RCC 7860 (cell line): ENCODE results near the gene BEAN1.
A peak's percentile ranks its signal among the peaks of the same experiment; 100 is the strongest.

Experiments used
- DNase-seq: peaks from one replicate; pipeline ENCODE4 v3.0.0-alpha.2; 2015; ENCODE audit warnings: low spot score
- FAIRE-seq: peaks from 2 replicates; lab custom pipeline; 2012; peaks lifted over from hg19 to GRCh38; lab: Jason Lieb, UNC

The BEAN1 gene

GRCh38 chr16:66416939-66417700 lies 10.0 kb upstream of the BEAN1 start:
- DNase-seq (peak; percentile 10), FAIRE-seq (no peak)

- DNase-seq: no peak
- no peak for FAIRE-seq
Observed at GRCh38 chr16:66418165-66418962, 8.7 kb upstream of the BEAN1 start.

GRCh38 chr16:66419527-66419926 lies 7.6 kb upstream of the BEAN1 start:
- DNase-seq (no peak), FAIRE-seq (no peak)

- no peak for DNase-seq
- FAIRE-seq: no peak
Observed at GRCh38 chr16:66420396-66420795, 6.7 kb upstream of the BEAN1 start.

- DNase-seq (no peak), FAIRE-seq (no peak)
Observed at GRCh38 chr16:66421891-66422290, 5.2 kb upstream of the BEAN1 start.

GRCh38 chr16:66422366-66422765 lies 4.7 kb upstream of the BEAN1 start:
- no peak for DNase-seq
- FAIRE-seq: no peak

- FAIRE-seq (no peak), DNase-seq (no peak)
Observed at GRCh38 chr16:66423177-66423576, 3.9 kb upstream of the BEAN1 start.

- no peak for FAIRE-seq
- DNase-seq: no peak
Observed at GRCh38 chr16:66425651-66426050, 1.4 kb upstream of the BEAN1 start.

GRCh38 chr16:66426112-66427035 lies 721 bp upstream of the BEAN1 start:
- DNase-seq (no peak), FAIRE-seq (no peak)

- DNase-seq (no peak), FAIRE-seq (no peak)
Observed at GRCh38 chr16:66427871-66428681, 981 bp downstream of the BEAN1 start.

GRCh38 chr16:66428682-66429251 lies 1.7 kb downstream of the BEAN1 start:
- DNase-seq (no peak), FAIRE-seq (no peak)

GRCh38 chr16:66429290-66429962 lies 2.3 kb downstream of the BEAN1 start:
- FAIRE-seq: no peak
- DNase-seq: no peak

- DNase-seq (no peak), FAIRE-seq (no peak)
Observed at GRCh38 chr16:66430214-66430613, 3.1 kb downstream of the BEAN1 start.

GRCh38 chr16:66431760-66432159 lies 4.7 kb downstream of the BEAN1 start:
- FAIRE-seq: no peak
- DNase-seq: no peak

GRCh38 chr16:66432429-66432828 lies 5.3 kb downstream of the BEAN1 start:
- FAIRE-seq (no peak), DNase-seq (no peak)

- DNase-seq (no peak), FAIRE-seq (no peak)
Observed at GRCh38 chr16:66434619-66435430, 7.7 kb downstream of the BEAN1 start.

GRCh38 chr16:66435896-66436295 lies 8.8 kb downstream of the BEAN1 start:
- FAIRE-seq (no peak), DNase-seq (no peak)

GRCh38 chr16:66437391-66437945 lies 10.4 kb downstream of the BEAN1 start:
- DNase-seq (no peak), FAIRE-seq (no peak)
